ENCODE measurements around the gene GNPTG.

DNA sequence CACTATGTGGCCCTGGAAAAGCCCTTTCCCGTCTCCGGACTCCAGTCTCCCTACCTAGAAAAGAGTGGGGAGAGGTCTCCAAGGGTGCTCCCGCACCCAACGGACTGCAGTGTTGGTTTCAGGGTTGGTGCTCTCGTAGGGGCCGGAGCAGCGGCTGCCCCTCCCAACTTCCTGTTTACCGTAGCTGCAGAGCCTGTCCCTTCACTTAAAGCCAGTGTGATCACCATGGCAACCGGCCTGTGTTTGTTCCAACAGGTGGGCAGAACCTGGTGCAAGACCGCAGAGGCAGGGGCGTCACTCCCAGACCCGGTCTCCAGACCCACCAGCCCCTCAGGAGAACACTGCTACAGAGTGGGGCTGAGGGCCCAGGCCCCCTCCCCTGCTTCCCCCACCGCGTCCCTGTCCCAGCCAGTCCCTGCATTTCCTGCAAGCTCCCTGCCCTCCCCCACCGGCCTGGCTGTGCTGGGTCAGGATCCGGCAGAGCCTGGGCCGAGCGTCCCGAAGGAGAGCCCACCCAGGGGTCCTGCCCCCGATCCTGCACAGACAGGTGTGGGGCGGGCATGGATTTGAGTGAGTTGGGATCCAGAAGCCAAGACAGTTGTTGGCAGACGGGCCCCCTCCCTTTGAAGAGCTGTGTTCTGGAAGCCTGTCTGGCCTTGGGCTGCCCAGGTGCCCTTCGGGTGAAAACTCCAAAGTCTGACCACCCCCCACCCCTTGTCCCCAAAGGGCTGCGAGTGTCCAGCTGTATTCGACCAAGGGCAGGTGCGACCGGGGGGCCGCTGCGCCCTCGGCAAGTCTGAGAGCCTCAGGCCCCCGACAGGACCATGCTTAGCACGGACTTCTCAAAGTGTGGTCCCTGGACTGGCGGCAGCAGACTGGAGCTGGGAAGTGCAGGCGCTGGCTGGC, 19.8 kb upstream of the GNPTG start:
- TF ChIP-seq POLR2A (IDR thresholded peaks at IDR 0.05) (peak; percentile 22), POLR2AphosphoS5 (IDR thresholded peaks at IDR 0.05) (peak; percentile 28)
- TF ChIP-seq, protein P1, sequence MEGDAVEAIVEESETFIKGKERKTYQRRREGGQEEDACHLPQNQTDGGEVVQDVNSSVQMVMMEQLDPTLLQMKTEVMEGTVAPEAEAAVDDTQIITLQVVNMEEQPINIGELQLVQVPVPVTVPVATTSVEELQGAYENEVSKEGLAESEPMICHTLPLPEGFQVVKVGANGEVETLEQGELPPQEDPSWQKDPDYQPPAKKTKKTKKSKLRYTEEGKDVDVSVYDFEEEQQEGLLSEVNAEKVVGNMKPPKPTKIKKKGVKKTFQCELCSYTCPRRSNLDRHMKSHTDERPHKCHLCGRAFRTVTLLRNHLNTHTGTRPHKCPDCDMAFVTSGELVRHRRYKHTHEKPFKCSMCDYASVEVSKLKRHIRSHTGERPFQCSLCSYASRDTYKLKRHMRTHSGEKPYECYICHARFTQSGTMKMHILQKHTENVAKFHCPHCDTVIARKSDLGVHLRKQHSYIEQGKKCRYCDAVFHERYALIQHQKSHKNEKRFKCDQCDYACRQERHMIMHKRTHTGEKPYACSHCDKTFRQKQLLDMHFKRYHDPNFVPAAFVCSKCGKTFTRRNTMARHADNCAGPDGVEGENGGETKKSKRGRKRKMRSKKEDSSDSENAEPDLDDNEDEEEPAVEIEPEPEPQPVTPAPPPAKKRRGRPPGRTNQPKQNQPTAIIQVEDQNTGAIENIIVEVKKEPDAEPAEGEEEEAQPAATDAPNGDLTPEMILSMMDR (IDR thresholded peaks at IDR 0.05), result no peak
